ENCODE measurements around the gene G6PD. TPM values are rescaled to one million over a fixed set of nuclear protein-coding genes. Genes with fewer than 3 reads are reported as not detected.

G6PD gene
- total RNA-seq, 1 experiment from 2014 or later = 615 TPM

GRCh38 chrX:154489182-154489581, 57.5 kb downstream of the G6PD start:
- Histone ChIP-seq H3K36me3 (ENCODE audit: control insufficient read depth, insufficient read depth, low read length) (no peaks in the 10 kb centered on the region), H3K4me3 (ENCODE audit: low read depth in 2 of 2, low read length in 2 of 2) (peak overlapping the region; percentile 60 to 72), H3K27me3 (ENCODE audit: control insufficient read depth, insufficient read depth, low read length) (no peaks in the 10 kb centered on the region), H3K4me1 (ENCODE audit: control insufficient read depth, insufficient read depth, low read length) (peaks cover 28% of the 10 kb centered on the region), H3K9me3 (ENCODE audit: control insufficient read depth, insufficient read depth, low read depth, low read length) (no peaks in the 10 kb centered on the region), H3K27ac (ENCODE audit: low read length) (peak overlapping the region; percentile 82)
- ATAC-seq = no peak
- no peak for DNase-seq (ENCODE audit: low read depth, low spot score)
- ChIA-PET CTCF (interaction anchor here (0.5 to 0.8 kb wide), 2 partner anchors 66 to 116 kb away, joined by 3 to 10 read pairs; no protein-coding TSS in a partner anchor), POLR2A (interaction anchor here (0.6 kb wide), 1 partner anchor 72 kb away, joined by 7 read pairs; no protein-coding TSS in a partner anchor)
- TF ChIP-seq CTCF (IDR thresholded peaks at IDR 0.05) = no peak
- TF ChIP-seq SIN3A (IDR thresholded peaks at IDR 0.05; ENCODE audit: borderline replicate concordance, insufficient read depth, low read depth, low read length) = no peak
- no peak for TF ChIP-seq REST (IDR thresholded peaks at IDR 0.05; ENCODE audit: insufficient read depth in 1 of 2, low read depth in 2 of 2, low read length in 1 of 2)
- TF ChIP-seq POLR2AphosphoS5 (IDR thresholded peaks at IDR 0.05; ENCODE audit: low read depth, low read length) = no peak
- no peak for TF ChIP-seq TCF7L2 (IDR thresholded peaks at IDR 0.05; ENCODE audit: low read depth, low read length)
- BruUV-seq (replicated peaks) = no TSS peak
- in situ Hi-C loops (cut with HindIII; ENCODE audit: low pct_unique_long_range_greater_than_20kb, low sequenced_read_pairs) = no loop called here
- intact Hi-C loops (cut with micrococcal nuclease; ENCODE audit: unreplicated experiment) = no loop called here

GRCh38 chrX:154488336-154489075, 58.1 kb downstream of the G6PD start:
- BruUV-seq (replicated peaks) = no TSS peak
- ChIA-PET CTCF (no interaction called here), POLR2A (no interaction called here)
- in situ Hi-C loops (cut with HindIII; ENCODE audit: low pct_unique_long_range_greater_than_20kb, low sequenced_read_pairs) (no loop called here), intact Hi-C loops (cut with micrococcal nuclease; ENCODE audit: unreplicated experiment) (no loop called here)
- no peak for DNase-seq (ENCODE audit: low read depth, low spot score)
- Histone ChIP-seq H3K36me3 (ENCODE audit: control insufficient read depth, insufficient read depth, low read length) (no peaks in the 10 kb centered on the region), H3K4me1 (ENCODE audit: control insufficient read depth, insufficient read depth, low read length) (peaks cover 28% of the 10 kb centered on the region), H3K27ac (ENCODE audit: low read length) (no peak overlapping the region), H3K27me3 (ENCODE audit: control insufficient read depth, insufficient read depth, low read length) (no peaks in the 10 kb centered on the region), H3K9me3 (ENCODE audit: control insufficient read depth, insufficient read depth, low read depth, low read length) (no peaks in the 10 kb centered on the region), H3K4me3 (ENCODE audit: low read depth in 2 of 2, low read length in 2 of 2) (no peak overlapping the region)
- ATAC-seq = no peak
- TF ChIP-seq POLR2AphosphoS5 (IDR thresholded peaks at IDR 0.05; ENCODE audit: low read depth, low read length) = no peak
- no peak for TF ChIP-seq TCF7L2 (IDR thresholded peaks at IDR 0.05; ENCODE audit: low read depth, low read length)

Data from Panc1 (cell line).